ENCODE measurements around the gene SYT3.

DNA sequence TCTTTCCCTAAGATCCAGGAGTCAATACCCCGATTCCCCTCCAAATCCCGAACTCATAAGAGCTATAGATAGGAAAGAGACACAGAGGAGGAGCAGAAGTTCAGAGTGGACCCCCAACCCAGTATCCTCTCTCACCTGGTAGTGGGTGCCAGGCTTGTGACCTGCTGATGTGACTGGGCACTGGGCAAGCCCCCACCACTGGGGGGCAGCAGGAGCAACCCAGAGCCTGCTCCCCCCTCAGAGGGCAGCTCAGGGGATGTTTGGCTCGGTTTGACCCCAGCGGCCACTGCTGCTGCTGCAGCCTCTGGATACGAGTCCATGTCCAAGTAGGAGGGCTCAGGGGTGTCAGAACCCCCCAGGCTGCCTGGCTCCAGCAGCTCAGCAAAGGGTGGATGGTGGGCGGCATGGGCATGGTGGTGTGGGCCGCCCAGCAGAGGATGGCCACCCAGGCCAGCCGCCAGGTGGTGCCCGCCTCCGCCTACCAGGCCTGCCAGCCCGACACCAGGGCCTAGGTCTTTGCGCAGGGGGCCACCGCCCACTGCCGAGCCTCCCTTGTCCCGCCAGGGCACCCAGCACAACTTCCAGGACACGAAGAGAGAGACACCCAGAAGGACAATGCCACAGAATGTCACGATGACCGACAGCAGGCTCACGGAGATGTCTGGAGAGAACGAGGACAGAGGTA is 7.4 kb downstream of the SYT3 start:
- TF ChIP-seq POLR2A (IDR thresholded peaks at IDR 0.05), result no peak
- no peak for TF ChIP-seq CTCF (IDR thresholded peaks at IDR 0.05 in 4 of 5, conservative IDR thresholded peaks at IDR 0.05 in 1 of 5)

Data from gastrocnemius medialis (tissue), 4 donors.